Retinal pigment epithelial cell (primary cell): ENCODE measurements around the gene GABRG3.

ENCODE experiments used
- DNase-seq: peaks from one replicate; pipeline ENCODE4 v3.0.0-alpha.2; 2010; ENCODE audit warnings: low read depth
- H3K4me3 ChIP-seq: 2 replicates; pipeline ENCODE4 v1.5.1; 2011; ENCODE audit warnings: mild to moderate bottlenecking, low read length, control low read depth, moderate library complexity
- CTCF ChIP-seq: conservative IDR thresholded peaks from 2 replicates; pipeline ENCODE4 v1.5.1; 2011; ENCODE audit warnings: low read depth, low read length, control low read depth, inconsistent platforms

The GABRG3 gene

GRCh38 chr15:27273506-27273905 lies 302.5 kb downstream of the GABRG3 start:
- TF ChIP-seq CTCF: no peak
- H3K4me3 ChIP-seq: no peak overlapping the region
- DNase-seq: no peak

- TF ChIP-seq CTCF: no peak
- no peak overlapping the region for H3K4me3 ChIP-seq
- DNase-seq: no peak
Observed at GRCh38 chr15:27278761-27279160, 307.8 kb downstream of the GABRG3 start.

- no peak for DNase-seq
- H3K4me3 ChIP-seq: no peak overlapping the region
- no peak for TF ChIP-seq CTCF
Observed at GRCh38 chr15:27292641-27293040, 321.7 kb downstream of the GABRG3 start.

GRCh38 chr15:27293607-27294006 lies 322.6 kb downstream of the GABRG3 start:
- no peak overlapping the region for H3K4me3 ChIP-seq
- TF ChIP-seq CTCF: no peak
- DNase-seq: no peak

GRCh38 chr15:27317736-27318135 lies 346.8 kb downstream of the GABRG3 start:
- DNase-seq: no peak
- no peak overlapping the region for H3K4me3 ChIP-seq
- no peak for TF ChIP-seq CTCF

GRCh38 chr15:27323801-27324200 lies 352.8 kb downstream of the GABRG3 start:
- no peak overlapping the region for H3K4me3 ChIP-seq
- no peak for DNase-seq
- no peak for TF ChIP-seq CTCF

GRCh38 chr15:27324886-27325615 lies 354.1 kb downstream of the GABRG3 start:
- H3K4me3 ChIP-seq: no peak overlapping the region
- no peak for TF ChIP-seq CTCF
- no peak for DNase-seq
